SKM-1 treated with dmso at 0.1 percent for 144 hours (cell line): ENCODE measurements around the gene GPR156.
"Not testable (repeated sequence)": the region's sequence is repeated elsewhere in the genome, so short reads cannot be mapped to it uniquely, and the experiment has no call there.

Experiments used
- DNase-seq: peaks from one replicate; lab custom pipeline; 2025; ENCODE audit not compliant: unreplicated experiment; lab: John Stamatoyannopoulos, UW

Gene GPR156

GRCh38 chr3:120275618-120276017 is 9.4 kb downstream of the GPR156 start:
- DNase-seq: no peak

GRCh38 chr3:120274739-120275167 is 10.3 kb downstream of the GPR156 start:
- DNase-seq: no peak

- no peak for DNase-seq
Measured at GRCh38 chr3:120272286-120272685, 12.7 kb downstream of the GPR156 start.

GRCh38 chr3:120265989-120266388 is 19.0 kb downstream of the GPR156 start:
- no peak for DNase-seq

GRCh38 chr3:120264963-120265362 is 20.1 kb downstream of the GPR156 start:
- DNase-seq: no peak

GRCh38 chr3:120263792-120264191 is 21.2 kb downstream of the GPR156 start:
- no peak for DNase-seq

- no peak for DNase-seq
Measured at GRCh38 chr3:120258009-120258408, 27.0 kb downstream of the GPR156 start.

- no peak for DNase-seq
Measured at GRCh38 chr3:120245386-120245785, 39.6 kb downstream of the GPR156 start.

GRCh38 chr3:120244834-120245225 is 40.2 kb downstream of the GPR156 start:
- DNase-seq: no peak

GRCh38 chr3:120239644-120240043 is 45.4 kb downstream of the GPR156 start:
- DNase-seq: no peak

- DNase-seq: no peak
Measured at GRCh38 chr3:120227710-120228347, 57.2 kb downstream of the GPR156 start.

GRCh38 chr3:120224237-120224636 is 60.8 kb downstream of the GPR156 start:
- DNase-seq: no peak

- DNase-seq: no peak
Measured at GRCh38 chr3:120218981-120219380, 66.0 kb downstream of the GPR156 start.

- DNase-seq: not testable (repeated sequence)
Measured at GRCh38 chr3:120216633-120217032, 68.4 kb downstream of the GPR156 start.

- DNase-seq: no peak
Measured at GRCh38 chr3:120214176-120214575, 70.8 kb downstream of the GPR156 start.

- no peak for DNase-seq
Measured at GRCh38 chr3:120212505-120212904, 72.5 kb downstream of the GPR156 start.

GRCh38 chr3:120209425-120209824 is 75.6 kb downstream of the GPR156 start:
- no peak for DNase-seq

GRCh38 chr3:120204338-120204737 is 80.7 kb downstream of the GPR156 start:
- no peak for DNase-seq

- DNase-seq: no peak
Measured at GRCh38 chr3:120203621-120204020, 81.4 kb downstream of the GPR156 start.

GRCh38 chr3:120203016-120203415 is 82.0 kb downstream of the GPR156 start:
- DNase-seq: peak; percentile 89

GRCh38 chr3:120202363-120202762 is 82.7 kb downstream of the GPR156 start:
- no peak for DNase-seq

- DNase-seq: no peak
Measured at GRCh38 chr3:120200493-120201235, 84.4 kb downstream of the GPR156 start.
